Activated T-helper 17 cell treated with anti-CD3 and anti-CD28 coated beads, Interleukin-2, amount 50 U/mL, for 72 hours (primary cell): Measurements from ENCODE around the gene PITX1. TPM values are rescaled to one million over a fixed set of nuclear protein-coding genes. Genes with fewer than 3 reads are reported as not detected.

Experiments
- ATAC-seq: fragments of 150-1000 bp; cut with Tn5 transposase; replicated peaks from 2 replicates; pipeline ENCODE4 v1.10.0; 2021; ENCODE audit warnings: mild to moderate bottlenecking, moderate library complexity
- H3K27ac Mint-ChIP-seq: one replicate; pipeline ENCODE4 v1.8.0; 2022; ENCODE audit warnings: mixed read lengths
- H3K27me3 Mint-ChIP-seq: one replicate; pipeline ENCODE4 v1.8.0; 2022; ENCODE audit warnings: mixed read lengths
- H3K36me3 Mint-ChIP-seq: one replicate; pipeline ENCODE4 v1.8.0; 2022; ENCODE audit warnings: low read depth, mild to moderate bottlenecking, mixed read lengths
- H3K4me1 Mint-ChIP-seq: one replicate; pipeline ENCODE4 v1.8.0; 2022; ENCODE audit warnings: mixed read lengths
- H3K4me3 Mint-ChIP-seq: one replicate; pipeline ENCODE4 v1.8.0; 2022; ENCODE audit warnings: mild to moderate bottlenecking, mixed read lengths
- H3K9me3 Mint-ChIP-seq: one replicate; pipeline ENCODE4 v1.8.0; 2022; ENCODE audit warnings: mixed read lengths
- total RNA-seq, 2 donors: library from RNA; stranded (reverse); gene quantifications; one replicate each; pipeline ENCODE4 v1.2.3, GENCODE V29; 2022

Gene PITX1
- total RNA-seq, 2 donors from 2014 or later: not detected

- H3K27ac Mint-ChIP-seq: no peak overlapping the region
- no peaks in the 10 kb centered on the region for H3K9me3 Mint-ChIP-seq
- H3K36me3 Mint-ChIP-seq: no peaks in the 10 kb centered on the region
- no peak for ATAC-seq
- H3K4me3 Mint-ChIP-seq: no peak overlapping the region
- H3K4me1 Mint-ChIP-seq: no peaks in the 10 kb centered on the region
- H3K27me3 Mint-ChIP-seq: no peaks in the 10 kb centered on the region
Observed at GRCh38 chr5:135020111-135020895, 13.7 kb downstream of the PITX1 start.

- no peaks in the 10 kb centered on the region for H3K9me3 Mint-ChIP-seq
- no peak for ATAC-seq
- H3K36me3 Mint-ChIP-seq: no peaks in the 10 kb centered on the region
- no peaks in the 10 kb centered on the region for H3K4me1 Mint-ChIP-seq
- H3K27ac Mint-ChIP-seq: no peak overlapping the region
- no peaks in the 10 kb centered on the region for H3K27me3 Mint-ChIP-seq
- no peak overlapping the region for H3K4me3 Mint-ChIP-seq
Observed at GRCh38 chr5:135019314-135019713, 14.7 kb downstream of the PITX1 start.

- H3K27ac Mint-ChIP-seq: no peak overlapping the region
- ATAC-seq: no peak
- H3K27me3 Mint-ChIP-seq: no peaks in the 10 kb centered on the region
- H3K9me3 Mint-ChIP-seq: no peaks in the 10 kb centered on the region
- no peak overlapping the region for H3K4me3 Mint-ChIP-seq
- H3K4me1 Mint-ChIP-seq: no peaks in the 10 kb centered on the region
- no peaks in the 10 kb centered on the region for H3K36me3 Mint-ChIP-seq
Observed at GRCh38 chr5:135018457-135018856, 15.6 kb downstream of the PITX1 start.

GRCh38 chr5:135016861-135017290, 17.2 kb downstream of the PITX1 start:
- no peaks in the 10 kb centered on the region for H3K9me3 Mint-ChIP-seq
- H3K27me3 Mint-ChIP-seq: no peaks in the 10 kb centered on the region
- no peaks in the 10 kb centered on the region for H3K36me3 Mint-ChIP-seq
- H3K27ac Mint-ChIP-seq: no peak overlapping the region
- ATAC-seq: no peak
- no peak overlapping the region for H3K4me3 Mint-ChIP-seq
- no peaks in the 10 kb centered on the region for H3K4me1 Mint-ChIP-seq

- no peak for ATAC-seq
- H3K4me1 Mint-ChIP-seq: no peaks in the 10 kb centered on the region
- no peaks in the 10 kb centered on the region for H3K36me3 Mint-ChIP-seq
- no peaks in the 10 kb centered on the region for H3K9me3 Mint-ChIP-seq
- H3K27me3 Mint-ChIP-seq: no peaks in the 10 kb centered on the region
- H3K4me3 Mint-ChIP-seq: no peak overlapping the region
- H3K27ac Mint-ChIP-seq: no peak overlapping the region
Observed at GRCh38 chr5:135015942-135016341, 18.1 kb downstream of the PITX1 start.

- no peak overlapping the region for H3K27ac Mint-ChIP-seq
- no peak overlapping the region for H3K4me3 Mint-ChIP-seq
- H3K9me3 Mint-ChIP-seq: no peaks in the 10 kb centered on the region
- no peaks in the 10 kb centered on the region for H3K27me3 Mint-ChIP-seq
- ATAC-seq: no peak
- H3K36me3 Mint-ChIP-seq: no peaks in the 10 kb centered on the region
- H3K4me1 Mint-ChIP-seq: no peaks in the 10 kb centered on the region
Observed at GRCh38 chr5:135013947-135014570, 20.0 kb downstream of the PITX1 start.

GRCh38 chr5:135013445-135013844, 20.6 kb downstream of the PITX1 start:
- H3K4me3 Mint-ChIP-seq: no peak overlapping the region
- H3K9me3 Mint-ChIP-seq: no peaks in the 10 kb centered on the region
- H3K27me3 Mint-ChIP-seq: no peaks in the 10 kb centered on the region
- H3K36me3 Mint-ChIP-seq: no peaks in the 10 kb centered on the region
- no peak for ATAC-seq
- H3K4me1 Mint-ChIP-seq: no peaks in the 10 kb centered on the region
- H3K27ac Mint-ChIP-seq: no peak overlapping the region

GRCh38 chr5:135012951-135013391, 21.1 kb downstream of the PITX1 start:
- no peaks in the 10 kb centered on the region for H3K9me3 Mint-ChIP-seq
- no peaks in the 10 kb centered on the region for H3K4me1 Mint-ChIP-seq
- no peak for ATAC-seq
- no peaks in the 10 kb centered on the region for H3K36me3 Mint-ChIP-seq
- H3K4me3 Mint-ChIP-seq: no peak overlapping the region
- H3K27ac Mint-ChIP-seq: no peak overlapping the region
- no peaks in the 10 kb centered on the region for H3K27me3 Mint-ChIP-seq

- H3K4me1 Mint-ChIP-seq: no peaks in the 10 kb centered on the region
- no peaks in the 10 kb centered on the region for H3K27me3 Mint-ChIP-seq
- ATAC-seq: no peak
- H3K27ac Mint-ChIP-seq: no peak overlapping the region
- no peak overlapping the region for H3K4me3 Mint-ChIP-seq
- H3K36me3 Mint-ChIP-seq: no peaks in the 10 kb centered on the region
- no peaks in the 10 kb centered on the region for H3K9me3 Mint-ChIP-seq
Observed at GRCh38 chr5:135012033-135012588, 21.9 kb downstream of the PITX1 start.

GRCh38 chr5:135011355-135012032, 22.5 kb downstream of the PITX1 start:
- Mint-ChIP-seq H3K27ac (no peak overlapping the region), H3K4me1 (no peaks in the 10 kb centered on the region), H3K9me3 (no peaks in the 10 kb centered on the region), H3K27me3 (no peaks in the 10 kb centered on the region), H3K4me3 (no peak overlapping the region), H3K36me3 (no peaks in the 10 kb centered on the region)
- ATAC-seq: no peak

GRCh38 chr5:135010502-135011354, 23.3 kb downstream of the PITX1 start:
- Mint-ChIP-seq H3K36me3 (no peaks in the 10 kb centered on the region), H3K27me3 (no peaks in the 10 kb centered on the region), H3K4me1 (no peaks in the 10 kb centered on the region), H3K9me3 (no peaks in the 10 kb centered on the region), H3K27ac (no peak overlapping the region), H3K4me3 (no peak overlapping the region)
- no peak for ATAC-seq

- no peak for ATAC-seq
- Mint-ChIP-seq H3K27me3 (no peaks in the 10 kb centered on the region), H3K4me3 (no peak overlapping the region), H3K27ac (no peak overlapping the region), H3K4me1 (no peaks in the 10 kb centered on the region), H3K9me3 (no peaks in the 10 kb centered on the region), H3K36me3 (no peaks in the 10 kb centered on the region)
Observed at GRCh38 chr5:135009736-135010501, 24.1 kb downstream of the PITX1 start.

GRCh38 chr5:135008981-135009735, 24.9 kb downstream of the PITX1 start:
- H3K27ac Mint-ChIP-seq: no peak overlapping the region
- ATAC-seq: no peak
- H3K36me3 Mint-ChIP-seq: no peaks in the 10 kb centered on the region
- H3K27me3 Mint-ChIP-seq: no peaks in the 10 kb centered on the region
- no peaks in the 10 kb centered on the region for H3K4me1 Mint-ChIP-seq
- no peaks in the 10 kb centered on the region for H3K9me3 Mint-ChIP-seq
- H3K4me3 Mint-ChIP-seq: no peak overlapping the region
